ENCODE data around the gene TSPAN11. TPM values are rescaled to one million over a fixed set of nuclear protein-coding genes. Genes with fewer than 3 reads are reported as not detected.

TSPAN11 gene, protein sequence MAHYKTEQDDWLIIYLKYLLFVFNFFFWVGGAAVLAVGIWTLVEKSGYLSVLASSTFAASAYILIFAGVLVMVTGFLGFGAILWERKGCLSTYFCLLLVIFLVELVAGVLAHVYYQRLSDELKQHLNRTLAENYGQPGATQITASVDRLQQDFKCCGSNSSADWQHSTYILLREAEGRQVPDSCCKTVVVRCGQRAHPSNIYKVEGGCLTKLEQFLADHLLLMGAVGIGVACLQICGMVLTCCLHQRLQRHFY
- 0.20 and 0.73 TPM in 2 replicates for total RNA-seq

DNA sequence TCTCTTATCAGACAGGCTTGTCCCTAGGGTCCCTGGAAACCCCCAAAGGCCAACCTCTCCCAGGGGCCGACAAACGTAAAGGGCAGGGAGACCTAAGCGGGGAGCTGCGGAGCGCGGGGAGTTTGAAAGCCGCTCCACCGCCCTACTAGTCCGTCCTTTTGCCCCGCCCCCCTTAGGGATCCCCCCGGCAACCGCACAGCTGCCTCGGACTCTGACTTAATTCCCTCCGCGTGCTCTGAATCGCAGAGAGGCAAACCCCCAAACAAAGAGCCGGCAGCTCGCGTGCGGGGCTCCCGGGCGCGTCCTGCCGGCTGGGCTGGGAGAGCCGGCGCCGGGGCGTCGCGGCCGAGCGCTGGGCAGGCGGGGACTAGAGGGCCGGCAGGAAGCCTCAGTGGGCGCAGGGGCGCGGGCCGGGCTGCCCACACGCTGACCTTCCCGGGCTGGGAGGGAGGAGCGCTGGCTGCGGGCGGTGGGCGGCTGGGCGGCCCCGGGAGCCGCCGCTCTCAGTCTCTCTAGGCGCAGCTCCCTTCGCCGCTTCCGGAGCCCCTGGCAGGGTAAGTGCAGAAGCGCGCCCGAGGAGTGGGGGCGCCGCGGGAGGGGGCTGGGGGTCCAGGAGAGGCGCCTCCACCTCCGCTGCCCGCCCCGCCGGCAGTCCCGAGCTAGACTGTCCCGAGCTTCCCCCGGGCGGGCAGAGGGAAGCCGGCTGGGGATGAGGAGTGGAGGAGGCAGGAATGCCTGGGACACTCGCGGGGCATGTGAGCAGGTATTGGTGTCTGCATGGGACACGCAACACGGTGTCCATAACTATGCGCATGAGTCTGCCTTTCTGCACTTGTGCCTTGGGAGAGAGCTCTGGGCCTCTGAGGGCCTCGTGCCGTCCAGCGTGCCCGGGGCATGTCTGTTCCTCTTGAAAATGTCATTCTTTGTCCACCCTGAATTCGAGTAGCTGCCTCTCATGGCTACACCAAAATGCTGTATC, at the start of gene TSPAN11:
Gene TSPAN11 (plus strand): TSS at position 506 of the 979 bp plus-strand sequence. CDS start 27,244 bp downstream, outside the sequence.

Other genes with a start within 250 kb of the TSPAN11 start
- 35.6 and 39.9 TPM in 2 replicates for gene IPO8, start 230.9 kb upstream of the TSPAN11 start, total RNA-seq
- gene CAPRIN2, start 171.8 kb upstream of the TSPAN11 start, total RNA-seq: 19.8 and 38.3 TPM in 2 replicates
- 18.7 and 33.4 TPM in 2 replicates for gene DDX11, start 147.1 kb downstream of the TSPAN11 start, total RNA-seq

Data from subcutaneous preadipocyte (primary cell).